Pancreas (tissue), 10 donors: Measurements from ENCODE around the gene MYO15B. TPM values are rescaled to one million over a fixed set of nuclear protein-coding genes. Genes with fewer than 3 reads are reported as not detected.

Experiments used
- ATAC-seq, 4 donors: fragments of 200-7000 bp; cut with Tn5 transposase; one replicate each; pipeline versions ENCODE4 v1.8.0 to v1.9.1; 2020; ENCODE audit warnings: mild to moderate bottlenecking in 4 of 4, moderate library complexity in 4 of 4
- DNase-seq, 6 donors: peaks; one replicate each; pipeline ENCODE4 v3.0.0-alpha.2; 2020
- FAIRE-seq: peaks from 2 replicates; lab custom pipeline; 2012; peaks lifted over from hg19 to GRCh38; lab: Jason Lieb, UNC
- H3K27ac ChIP-seq, 4 donors: fragments of 200-600 bp; sonication (generic); 1 replicate in 3 of 4; 2 replicates in 1 of 4; pipeline versions ENCODE4 v1.5.0 to v1.8.0; 2020
- H3K27me3 ChIP-seq, 4 donors: fragments of 200-600 bp; one replicate each; pipeline ENCODE4 v1.8.0; 2021
- H3K36me3 ChIP-seq, 3 donors: fragments of 200-600 bp; sonication (generic) in 1 of 3; one replicate each; pipeline versions ENCODE4 v1.5.0 to v1.8.0; 2020 to 2021
- H3K4me1 ChIP-seq, 3 donors: fragments of 200-600 bp; one replicate each; pipeline ENCODE4 v1.8.0; 2021
- H3K4me3 ChIP-seq, 4 donors: fragments of 200-600 bp; sonication (generic) in 2 of 4; one replicate each; pipeline versions ENCODE4 v1.5.0 to v1.8.0; 2020 to 2021
- H3K9me3 ChIP-seq, 4 donors: fragments of 200-600 bp; one replicate each; pipeline ENCODE4 v1.8.0; 2021
- CTCF ChIP-seq, 4 donors: fragments of 200-600 bp; sonication (generic) in 3 of 4; IDR thresholded peaks; one replicate each; pipeline versions ENCODE4 v1.5.0 to v1.8.0; 2021; ENCODE audit warnings: antibody characterized with exemption in 4 of 4
- WGBS, 2 donors: extraction: QIAGEN DNeasy Blood & Tissue Kit; methylation state at CpG; one replicate each; pipeline ENCODE4 v1.1.7; 2013; 5-methylcytosine and 5-hydroxymethylcytosine counted together
- intact Hi-C, 3 donors: fragments of 100-400 bp; cut with DNase I; formaldehyde crosslinking; loops; one replicate each; pipeline versions ENCODE4 v1.11.1 to v1.14.2; 2022
- polyA plus RNA-seq, 2 donors: library from polyadenylated mRNA; stranded (reverse); fragments of 200-250 nt; gene quantifications; one replicate each; pipeline ENCODE4 v1.2.3, GENCODE V29; 2013
- total RNA-seq, 6 donors: library from RNA; stranded (reverse); fragmentation: NEBNext Ultra II Directional in 4 of 6; extraction: Animal tissue kit (Norgen Biotek cat#: 25700) in 4 of 6; gene quantifications; one replicate each; pipeline versions ENCODE4 v1.2.1 to v1.2.4, GENCODE V29; 2021 to 2023
- donor health status: healthy with polysubstance abuse.
- donor health status: DM: no; HTN: no; CAD: no; lungs with moderate emphysema.
- donor health status: DM: no; HTN: no; CAD: no.
- donor health status: control.
- donor health status: control.
- donor health status: Bipolar disorder and iron deficiency.
- donor health status: DM: yes; HTN: yes; CAD: no.
- donor health status: DM: no; HTN: no; CAD: no.
- donor health status: DM: no; HTN: no; CAD: no.
- donor health status: DM: yes; HTN: yes; CAD: no.

Gene MYO15B
- total and polyA plus RNA-seq, 8 donors: 25.9 to 325 (median 47.1) TPM

- DNase-seq: peak; percentile 37 to 89 (median 74)
- Histone ChIP-seq H3K4me3 (no peak overlapping the region), H3K27ac (no peak overlapping the region), H3K4me1 (no peaks in the 10 kb centered on the region), H3K36me3 (no peaks in the 10 kb centered on the region), H3K27me3 (no peaks in the 10 kb centered on the region), H3K9me3 (no peaks in the 10 kb centered on the region)
- intact Hi-C loops: no loop called here
- WGBS, 2 donors: 46 to 54% methylated on average over 28 of the region's 28 CpGs
- peak; percentile 36 to 78 (median 68) for TF ChIP-seq CTCF (IDR thresholded peaks at IDR 0.05)
- no peak for FAIRE-seq
- ATAC-seq: peak; percentile 71 to 89 (median 84)
Observed at GRCh38 chr17:75601057-75601987, 13.7 kb downstream of the MYO15B start.

- no peak overlapping the region for H3K27ac ChIP-seq
- H3K4me1 ChIP-seq: no peaks in the 10 kb centered on the region
- H3K27me3 ChIP-seq: no peaks in the 10 kb centered on the region
- H3K4me3 ChIP-seq: no peak overlapping the region
- DNase-seq: peak in 1 of 6 donors; percentile 72
- no peaks in the 10 kb centered on the region for H3K36me3 ChIP-seq
- no peak for ATAC-seq
- no peak for FAIRE-seq
- no peaks in the 10 kb centered on the region for H3K9me3 ChIP-seq
- TF ChIP-seq CTCF (IDR thresholded peaks at IDR 0.05): no peak
- intact Hi-C loops: no loop called here
- WGBS, 2 donors: 81 to 88% methylated on average over 7 to 12 of the region's 12 CpGs
Observed at GRCh38 chr17:75602644-75603043, 15.0 kb downstream of the MYO15B start.

- TF ChIP-seq CTCF (IDR thresholded peaks at IDR 0.05): no peak
- Histone ChIP-seq H3K27me3 (no peaks in the 10 kb centered on the region), H3K4me1 (no peaks in the 10 kb centered on the region), H3K27ac (no peak overlapping the region), H3K9me3 (no peaks in the 10 kb centered on the region), H3K36me3 (no peaks in the 10 kb centered on the region), H3K4me3 (no peak overlapping the region)
- intact Hi-C loops: no loop called here
- FAIRE-seq (no peak), DNase-seq (no peak), ATAC-seq (no peak)
- WGBS, 2 donors: 77 to 84% methylated on average over 9 of the region's 9 CpGs
Observed at GRCh38 chr17:75603123-75603522, 15.5 kb downstream of the MYO15B start.

GRCh38 chr17:75604034-75604695 is 16.6 kb downstream of the MYO15B start:
- intact Hi-C loops: no loop called here
- DNase-seq (no peak), FAIRE-seq (no peak), ATAC-seq (no peak)
- Histone ChIP-seq H3K36me3 (no peaks in the 10 kb centered on the region), H3K27me3 (no peaks in the 10 kb centered on the region), H3K4me3 (no peak overlapping the region), H3K27ac (no peak overlapping the region), H3K9me3 (no peaks in the 10 kb centered on the region), H3K4me1 (no peaks in the 10 kb centered on the region)
- TF ChIP-seq CTCF (IDR thresholded peaks at IDR 0.05): no peak
- WGBS, 2 donors: 79 to 83% methylated on average over 9 to 12 of the region's 12 CpGs
